ENCODE results near the gene NPPC. TPM values are rescaled to one million over a fixed set of nuclear protein-coding genes. Genes with fewer than 3 reads are reported as not detected.

Gene NPPC
- total RNA-seq, 1 donor from 2014 or later, result not detected

DNA sequence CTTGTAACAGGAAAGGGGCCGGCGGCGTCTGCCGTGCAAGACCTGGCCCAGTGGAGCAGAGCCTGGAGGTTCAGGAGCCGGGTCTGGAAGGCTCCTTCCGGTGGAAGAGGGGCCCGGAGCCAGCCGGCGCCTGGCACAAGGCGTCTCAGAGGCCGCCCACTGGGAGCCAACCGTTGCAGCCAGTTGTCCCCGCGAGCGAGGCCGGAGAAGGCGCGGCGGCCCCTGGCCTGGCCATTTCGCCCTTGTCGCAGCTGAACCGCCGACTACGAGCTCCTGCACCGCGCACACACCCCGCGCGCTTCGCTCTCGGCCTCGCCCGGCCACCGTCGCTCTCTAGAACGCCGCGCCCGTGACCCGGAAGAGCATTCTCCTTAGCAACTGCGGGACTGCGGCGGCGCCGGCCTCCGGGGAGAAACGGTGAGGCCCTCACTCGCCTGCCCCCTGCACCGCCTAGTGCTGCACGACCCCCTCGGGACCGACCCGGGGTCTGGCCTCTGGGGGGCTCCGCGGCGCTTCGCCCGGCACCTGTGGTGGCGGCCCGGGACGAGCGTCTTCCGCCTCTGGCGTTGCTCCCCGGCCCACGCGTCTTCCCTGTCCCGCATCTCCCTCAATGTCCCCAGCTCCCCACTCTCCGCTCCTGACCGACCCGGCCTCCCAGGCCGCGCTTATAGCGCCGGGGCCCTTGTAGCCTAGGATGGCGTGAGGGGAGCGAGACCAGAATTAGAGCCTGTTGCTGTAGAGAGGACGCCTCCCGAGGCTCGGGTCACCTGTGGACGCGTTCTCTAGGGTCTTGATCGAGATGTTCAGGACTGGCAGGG lies 35.4 kb upstream of the NPPC start, which contains the start of gene DIS3L2:
Gene DIS3L2 (plus strand): TSS at position 365 of the 818 bp plus-strand sequence. CDS start 53,215 bp downstream, outside the sequence.
- Histone ChIP-seq H3K36me3 (ENCODE audit: control insufficient read depth, insufficient read depth, low read length) (no peaks in the 10 kb centered on the region), H3K4me3 (ENCODE audit: low read depth, low read length) (peak within 1 kb of the TSS; percentile 54), H3K27me3 (ENCODE audit: control insufficient read depth, insufficient read depth, low read length) (no peaks in the 10 kb centered on the region)
- DNase-seq (ENCODE audit: low read depth) (peak; percentile 51), FAIRE-seq (no peak)
- TF ChIP-seq CTCF (IDR thresholded peaks at IDR 0.05; ENCODE audit: insufficient read depth, low read length, severe bottlenecking), result no peak

DNA sequence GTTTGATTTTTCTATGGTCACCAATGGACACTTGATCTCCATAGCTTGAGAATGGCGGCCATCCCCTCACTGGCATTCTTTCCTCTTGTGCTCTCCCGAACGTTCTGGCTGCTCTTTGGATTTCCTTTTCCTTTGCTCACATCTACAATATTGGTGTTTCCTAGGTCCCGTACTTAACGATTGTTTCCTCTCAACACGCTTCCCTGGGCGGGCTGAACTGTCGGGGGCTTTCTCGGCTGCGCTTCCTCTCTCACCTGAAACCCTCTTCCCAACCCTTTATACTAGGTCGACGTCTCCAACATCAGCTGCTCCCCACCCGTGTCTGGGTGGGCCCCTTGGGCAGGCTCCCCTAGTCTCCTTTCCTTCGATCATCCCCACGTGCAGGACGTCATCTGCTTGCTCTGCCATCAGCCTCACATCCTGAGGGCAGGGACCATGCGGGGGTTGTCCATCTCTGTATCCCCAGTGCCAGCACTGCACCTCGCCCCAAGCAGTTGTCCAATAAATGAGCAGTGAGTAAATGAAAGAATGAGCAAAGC lies 34.7 kb upstream of the NPPC start:
- H3K4me3 ChIP-seq (ENCODE audit: low read depth, low read length), result peak overlapping the region; percentile 54
- no peaks in the 10 kb centered on the region for H3K36me3 ChIP-seq (ENCODE audit: control insufficient read depth, insufficient read depth, low read length)
- DNase-seq (ENCODE audit: low read depth) (no peak), FAIRE-seq (no peak)
- H3K27me3 ChIP-seq (ENCODE audit: control insufficient read depth, insufficient read depth, low read length), result no peaks in the 10 kb centered on the region
- TF ChIP-seq CTCF (IDR thresholded peaks at IDR 0.05; ENCODE audit: insufficient read depth, low read length, severe bottlenecking), result no peak

- FAIRE-seq, result no peak
- no peak for TF ChIP-seq CTCF (IDR thresholded peaks at IDR 0.05; ENCODE audit: insufficient read depth, low read length, severe bottlenecking)
- no peak overlapping the region for H3K4me3 ChIP-seq (ENCODE audit: low read depth, low read length)
- H3K27me3 ChIP-seq (ENCODE audit: control insufficient read depth, insufficient read depth, low read length), result no peaks in the 10 kb centered on the region
- DNase-seq (ENCODE audit: low read depth), result peak; percentile 29
- H3K36me3 ChIP-seq (ENCODE audit: control insufficient read depth, insufficient read depth, low read length), result no peaks in the 10 kb centered on the region
These were observed 31.9 kb upstream of the NPPC start for GRCh38 chr2:231957913-231958763.

DNA sequence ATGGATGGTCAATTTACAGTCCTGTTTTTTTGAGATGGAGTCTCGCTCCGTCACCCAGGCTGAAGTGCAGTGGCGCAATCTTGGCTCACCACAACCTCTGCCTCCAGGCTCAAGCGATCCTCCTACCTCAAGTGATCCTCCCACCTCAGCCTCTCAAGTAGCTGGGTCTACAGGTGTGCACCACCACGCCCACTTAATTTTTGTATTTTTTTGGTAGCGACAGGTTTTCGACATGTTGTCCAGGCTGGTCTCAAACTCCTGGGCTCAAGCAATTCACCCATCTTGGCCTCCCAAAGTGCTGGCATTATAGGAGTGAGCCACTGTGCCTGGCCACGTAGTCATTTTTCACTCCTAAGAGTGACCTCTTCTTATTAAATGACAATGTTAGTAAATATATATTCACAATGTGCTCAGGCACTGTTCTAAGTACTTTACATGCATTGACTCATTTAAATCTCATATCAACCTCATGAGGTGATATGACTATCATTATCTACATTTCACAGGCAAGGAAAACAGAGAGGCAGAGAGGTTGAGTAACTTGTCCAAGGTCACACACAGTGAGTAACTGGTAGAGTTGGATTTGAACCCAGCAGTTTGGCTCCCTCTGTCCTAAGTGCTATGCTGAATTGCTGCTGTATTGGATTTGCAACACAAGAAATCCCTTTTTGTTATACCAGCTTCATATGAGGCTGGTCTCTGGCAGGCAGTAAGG lies 29.7 kb upstream of the NPPC start:
- H3K4me3 ChIP-seq (ENCODE audit: low read depth, low read length), result no peak overlapping the region
- FAIRE-seq, result no peak
- TF ChIP-seq CTCF (IDR thresholded peaks at IDR 0.05; ENCODE audit: insufficient read depth, low read length, severe bottlenecking), result no peak
- no peaks in the 10 kb centered on the region for H3K36me3 ChIP-seq (ENCODE audit: control insufficient read depth, insufficient read depth, low read length)
- DNase-seq (ENCODE audit: low read depth), result peak; percentile 7
- H3K27me3 ChIP-seq (ENCODE audit: control insufficient read depth, insufficient read depth, low read length), result no peaks in the 10 kb centered on the region

DNA sequence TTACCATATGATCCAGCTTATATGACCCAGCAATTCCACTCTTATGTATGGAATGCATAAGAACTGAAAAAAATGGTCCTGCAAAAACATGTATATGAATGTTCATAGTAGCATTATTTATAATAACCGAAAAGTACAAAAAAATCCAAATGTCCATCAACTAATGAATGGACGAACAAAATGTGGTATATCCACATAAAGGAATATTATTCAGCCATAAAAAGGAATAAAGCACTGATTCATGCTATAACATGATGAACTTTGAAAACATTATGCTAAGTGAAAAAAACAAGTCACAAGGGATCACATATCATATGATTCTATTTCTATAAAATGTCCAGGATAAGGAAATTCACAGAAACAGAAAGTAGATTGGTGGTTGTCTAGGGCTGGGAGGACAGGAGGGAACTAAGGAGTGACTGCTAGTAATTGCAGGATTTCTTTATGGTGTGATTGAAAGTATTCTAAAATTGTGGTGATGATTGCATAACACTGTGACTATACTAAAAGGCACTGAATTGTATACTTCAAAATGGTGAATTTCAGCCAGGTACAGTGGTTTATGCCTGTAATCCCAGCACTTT lies 25.3 kb upstream of the NPPC start:
- no peak overlapping the region for H3K4me3 ChIP-seq (ENCODE audit: low read depth, low read length)
- no peaks in the 10 kb centered on the region for H3K27me3 ChIP-seq (ENCODE audit: control insufficient read depth, insufficient read depth, low read length)
- no peak for FAIRE-seq
- no peaks in the 10 kb centered on the region for H3K36me3 ChIP-seq (ENCODE audit: control insufficient read depth, insufficient read depth, low read length)
- DNase-seq (ENCODE audit: low read depth), result no peak
- TF ChIP-seq CTCF (IDR thresholded peaks at IDR 0.05; ENCODE audit: insufficient read depth, low read length, severe bottlenecking), result no peak
